Endodermal cell (in vitro differentiated cells): ENCODE measurements around the gene SH3BGRL3. TPM values are rescaled to one million over a fixed set of nuclear protein-coding genes. Genes with fewer than 3 reads are reported as not detected.
A peak's percentile ranks its signal among the peaks of the same experiment; 100 is the strongest.

Experiments used
- DNase-seq: peaks from one replicate; pipeline ENCODE4 v3.0.0-alpha.2; 2017
- H3K27ac ChIP-seq: 2 replicates; pipeline ENCODE4 v1.5.1; 2013; ENCODE audit warnings: mild to moderate bottlenecking, low read depth, low read length, moderate library complexity
- H3K27me3 ChIP-seq: 2 replicates; pipeline ENCODE4 v1.6.1; 2013; ENCODE audit warnings: mild to moderate bottlenecking, low read length, moderate library complexity; ENCODE audit not compliant: insufficient read depth, control insufficient read depth, poor library complexity, severe bottlenecking
- H3K36me3 ChIP-seq: 2 replicates; pipeline ENCODE4 v1.7.0; 2013; ENCODE audit warnings: mild to moderate bottlenecking, low read length, moderate library complexity; ENCODE audit not compliant: control insufficient read depth, insufficient read depth
- H3K4me1 ChIP-seq: one replicate; pipeline ENCODE4 v1.7.0; 2013; ENCODE audit warnings: low read length; ENCODE audit not compliant: control insufficient read depth, insufficient read depth
- H3K4me3 ChIP-seq: 2 replicates; pipeline ENCODE4 v1.5.1; 2013; ENCODE audit warnings: mild to moderate bottlenecking, low read length, moderate library complexity
- H3K9ac ChIP-seq: 2 replicates; pipeline ENCODE4 v1.6.1; 2013; ENCODE audit warnings: mild to moderate bottlenecking, low read length, moderate library complexity; ENCODE audit not compliant: poor library complexity, severe bottlenecking; ENCODE audit errors: extremely low read depth
- H3K9me3 ChIP-seq: 2 replicates; pipeline ENCODE4 v1.6.1; 2013; ENCODE audit warnings: mild to moderate bottlenecking, low read length, moderate library complexity; ENCODE audit not compliant: control insufficient read depth
- H3K27ac Mint-ChIP-seq: 2 replicates; pipeline ENCODE4 v1.8.0; 2020; ENCODE audit warnings: mixed read lengths
- H3K27me3 Mint-ChIP-seq: 2 replicates; pipeline ENCODE4 v1.8.0; 2021; ENCODE audit warnings: mild to moderate bottlenecking, mixed read lengths; ENCODE audit not compliant: insufficient read depth
- H3K36me3 Mint-ChIP-seq: 2 replicates; pipeline ENCODE4 v1.8.0; 2020; ENCODE audit warnings: low read depth, mixed read lengths
- H3K4me1 Mint-ChIP-seq: 2 replicates; pipeline ENCODE4 v1.8.0; 2020; ENCODE audit warnings: mixed read lengths
- H3K4me3 Mint-ChIP-seq: 2 replicates; pipeline ENCODE4 v1.8.0; 2020; ENCODE audit warnings: mild to moderate bottlenecking, moderate library complexity, mixed read lengths
- H3K9me3 Mint-ChIP-seq: 2 replicates; pipeline ENCODE4 v1.8.0; 2020; ENCODE audit warnings: mild to moderate bottlenecking, mixed read lengths
- WGBS, 2 experiments: methylation state at CpG; one replicate each; pipeline versions ENCODE4 v1.1.5 to v1.1.7; 2013; ENCODE audit warnings: missing lambda C conversion rate in 2 of 2, mixed read lengths in 1 of 2; ENCODE audit not compliant: insufficient coverage in 1 of 2, insufficient read length in 1 of 2; 5-methylcytosine and 5-hydroxymethylcytosine counted together
- total RNA-seq, 2 donors: library from RNA; stranded (reverse); fragmentation: NEBNext Ultra II Directional in 1 of 2; extraction: Animal tissue kit (Norgen Biotek cat#: 25700) in 1 of 2; gene quantifications; 2 replicates in 1 of 2; 3 replicates in 1 of 2; pipeline ENCODE4 v1.2.1, GENCODE V29; 2021
- TF ChIP-seq, protein P1 (sequence below): fragments of 200-600 bp; sonication (generic); conservative IDR thresholded peaks from 2 replicates; pipeline ENCODE4 v1.5.0; 2021; ENCODE audit warnings: antibody characterized with exemption, mild to moderate bottlenecking

SH3BGRL3 gene
- total RNA-seq, 2 donors from 2014 or later = 119 to 132 TPM

DNA sequence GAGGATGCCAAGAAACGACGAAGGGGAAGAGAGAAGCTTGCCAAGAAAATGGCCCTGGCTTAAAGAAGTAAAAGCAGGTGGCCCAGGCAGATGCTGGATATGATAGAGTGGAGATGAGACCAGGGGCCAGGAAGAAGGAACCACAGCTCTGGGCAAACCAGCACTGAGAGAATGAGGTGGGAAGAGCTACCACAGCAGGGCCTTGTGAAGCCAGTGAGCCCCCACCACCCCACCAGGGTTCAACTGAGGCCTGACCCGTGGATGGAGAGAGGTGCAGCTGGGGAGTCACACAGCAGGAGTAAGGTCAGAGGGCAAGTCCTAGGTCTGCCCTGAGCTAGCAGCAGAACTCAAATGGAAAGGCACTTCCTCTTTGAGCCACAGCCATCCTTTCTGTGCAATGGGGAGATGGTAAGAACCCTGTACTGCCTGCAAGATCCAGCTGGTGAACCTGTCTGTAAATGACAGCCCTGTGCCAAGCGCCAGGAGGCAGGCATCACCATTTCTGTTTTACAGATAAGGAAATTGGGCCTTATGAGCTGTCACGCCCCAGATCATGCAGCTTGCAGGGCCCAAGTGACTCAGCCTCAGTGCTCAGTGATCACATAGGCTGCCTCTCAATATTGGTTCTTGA, 8.5 kb downstream of the SH3BGRL3 start:
- Mint-ChIP-seq H3K4me3 (no peak overlapping the region), H3K4me1 (peaks cover 22% of the 10 kb centered on the region), H3K36me3 (peaks cover 3% of the 10 kb centered on the region), H3K27ac (no peak overlapping the region), H3K27me3 (no peaks in the 10 kb centered on the region), H3K9me3 (no peaks in the 10 kb centered on the region)
- Histone ChIP-seq H3K36me3 (no peaks in the 10 kb centered on the region), H3K9me3 (no peaks in the 10 kb centered on the region), H3K4me3 (no peak overlapping the region), H3K4me1 (no peaks in the 10 kb centered on the region), H3K9ac (no peak overlapping the region), H3K27ac (no peak overlapping the region), H3K27me3 (no peaks in the 10 kb centered on the region)
- TF ChIP-seq, protein P1, sequence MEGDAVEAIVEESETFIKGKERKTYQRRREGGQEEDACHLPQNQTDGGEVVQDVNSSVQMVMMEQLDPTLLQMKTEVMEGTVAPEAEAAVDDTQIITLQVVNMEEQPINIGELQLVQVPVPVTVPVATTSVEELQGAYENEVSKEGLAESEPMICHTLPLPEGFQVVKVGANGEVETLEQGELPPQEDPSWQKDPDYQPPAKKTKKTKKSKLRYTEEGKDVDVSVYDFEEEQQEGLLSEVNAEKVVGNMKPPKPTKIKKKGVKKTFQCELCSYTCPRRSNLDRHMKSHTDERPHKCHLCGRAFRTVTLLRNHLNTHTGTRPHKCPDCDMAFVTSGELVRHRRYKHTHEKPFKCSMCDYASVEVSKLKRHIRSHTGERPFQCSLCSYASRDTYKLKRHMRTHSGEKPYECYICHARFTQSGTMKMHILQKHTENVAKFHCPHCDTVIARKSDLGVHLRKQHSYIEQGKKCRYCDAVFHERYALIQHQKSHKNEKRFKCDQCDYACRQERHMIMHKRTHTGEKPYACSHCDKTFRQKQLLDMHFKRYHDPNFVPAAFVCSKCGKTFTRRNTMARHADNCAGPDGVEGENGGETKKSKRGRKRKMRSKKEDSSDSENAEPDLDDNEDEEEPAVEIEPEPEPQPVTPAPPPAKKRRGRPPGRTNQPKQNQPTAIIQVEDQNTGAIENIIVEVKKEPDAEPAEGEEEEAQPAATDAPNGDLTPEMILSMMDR = no peak
- no peak for DNase-seq
- 85 to 92% methylated on average over 5 of the region's 5 CpGs for WGBS, 2 experiments

DNA sequence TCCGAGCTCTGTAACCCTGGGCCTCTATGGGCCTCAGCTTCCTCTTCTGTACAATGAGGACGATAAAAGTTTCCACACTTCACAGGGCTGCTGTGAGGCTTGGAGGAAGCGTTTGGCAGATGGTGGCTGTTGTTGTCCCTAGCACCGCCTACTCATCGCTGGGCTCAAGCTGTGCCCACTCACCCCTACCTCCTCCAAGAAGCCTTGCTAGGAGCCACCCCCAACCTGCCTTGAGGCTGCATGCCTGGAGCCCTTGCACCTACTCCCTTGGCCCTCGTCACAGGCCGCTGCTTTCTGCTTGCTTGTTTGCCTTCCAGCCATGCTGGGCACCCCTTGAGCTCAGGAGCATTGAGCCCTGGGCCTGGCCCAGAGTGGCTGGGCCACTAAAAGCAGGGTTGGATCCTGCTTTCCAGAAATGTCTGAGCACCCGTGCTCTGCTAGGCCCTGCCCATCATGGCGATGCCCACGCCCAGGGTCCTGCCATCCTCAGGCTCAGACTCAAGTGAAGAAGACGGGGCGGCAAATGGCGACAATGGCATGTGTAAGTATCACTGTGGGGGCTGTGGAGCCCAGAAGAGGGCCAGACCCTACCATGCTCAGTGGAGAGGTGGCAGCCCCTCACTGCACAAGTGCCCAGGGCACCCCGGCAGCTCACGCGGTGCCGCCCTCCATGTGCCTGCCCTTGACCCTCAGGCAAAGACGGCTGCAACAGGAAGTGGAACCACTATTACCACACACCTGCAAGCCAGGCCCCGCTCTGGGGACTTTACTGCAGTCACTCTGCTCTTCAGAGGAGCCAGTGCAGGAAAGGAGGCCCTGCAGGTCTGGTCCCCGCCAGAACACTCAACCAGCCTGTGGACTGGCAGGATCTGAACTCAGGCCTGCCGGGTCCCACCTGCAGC, 9.5 kb downstream of the SH3BGRL3 start:
- H3K4me1 ChIP-seq = no peaks in the 10 kb centered on the region
- no peak overlapping the region for H3K27ac ChIP-seq
- TF ChIP-seq, protein P1 = no peak
- no peak overlapping the region for H3K4me3 ChIP-seq
- no peak overlapping the region for H3K27ac Mint-ChIP-seq
- no peak for DNase-seq
- no peaks in the 10 kb centered on the region for H3K27me3 Mint-ChIP-seq
- no peaks in the 10 kb centered on the region for H3K36me3 ChIP-seq
- H3K4me1 Mint-ChIP-seq = peaks cover 22% of the 10 kb centered on the region
- H3K36me3 Mint-ChIP-seq = peaks cover 5% of the 10 kb centered on the region
- H3K9me3 Mint-ChIP-seq = no peaks in the 10 kb centered on the region
- no peaks in the 10 kb centered on the region for H3K9me3 ChIP-seq
- H3K27me3 ChIP-seq = no peaks in the 10 kb centered on the region
- no peak overlapping the region for H3K9ac ChIP-seq
- WGBS, 2 experiments = 87 to 92% methylated on average over 14 to 21 of the region's 21 CpGs
- H3K4me3 Mint-ChIP-seq = no peak overlapping the region

DNA sequence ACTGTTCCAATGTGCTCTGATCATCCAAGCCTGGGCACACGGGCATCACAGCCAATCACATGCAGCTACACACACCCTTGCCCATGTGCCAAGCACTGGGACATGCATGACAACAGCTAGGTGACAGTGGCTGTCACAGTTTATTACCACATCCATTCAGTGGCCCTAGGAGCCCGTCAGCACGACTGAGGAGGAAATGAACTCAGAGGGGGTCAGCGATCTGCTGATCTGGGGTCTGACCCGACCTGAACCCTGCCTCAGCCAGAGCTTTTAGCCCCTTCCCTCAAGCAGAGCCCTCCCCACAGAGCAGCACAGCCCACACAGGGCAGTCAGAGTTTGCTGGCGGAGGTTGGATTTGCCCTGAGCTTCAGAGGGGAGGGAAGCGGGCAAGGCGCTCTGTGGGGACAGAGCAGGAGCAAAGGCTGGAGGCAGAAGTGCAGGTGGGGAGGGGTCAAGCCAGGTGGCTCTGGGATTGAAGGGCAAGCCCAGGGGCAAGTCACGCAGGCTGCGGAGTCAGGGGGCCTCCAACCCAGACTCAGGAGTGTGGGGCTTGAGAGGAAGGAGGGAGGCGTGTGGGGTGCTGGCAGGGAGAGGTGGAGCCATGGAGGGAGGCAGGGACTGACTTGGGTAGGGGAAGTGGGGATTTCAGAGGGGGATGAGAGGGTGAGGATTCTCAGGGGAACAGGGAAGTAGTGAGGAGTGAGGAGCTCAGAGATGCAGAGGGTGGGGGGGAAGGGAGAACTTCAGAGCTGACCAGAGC, 10.4 kb downstream of the SH3BGRL3 start:
- Histone ChIP-seq H3K4me3 (no peak overlapping the region), H3K27me3 (no peaks in the 10 kb centered on the region), H3K4me1 (no peaks in the 10 kb centered on the region), H3K9me3 (no peaks in the 10 kb centered on the region), H3K27ac (no peak overlapping the region), H3K9ac (no peak overlapping the region), H3K36me3 (no peaks in the 10 kb centered on the region)
- TF ChIP-seq, protein P1 = no peak
- Mint-ChIP-seq H3K27me3 (no peaks in the 10 kb centered on the region), H3K4me1 (peaks cover 15% of the 10 kb centered on the region), H3K4me3 (no peak overlapping the region), H3K27ac (peak overlapping the region; percentile 61), H3K36me3 (peaks cover 5% of the 10 kb centered on the region), H3K9me3 (no peaks in the 10 kb centered on the region)
- WGBS, 2 experiments = 69 to 81% methylated on average over 5 to 11 of the region's 11 CpGs
- peak; percentile 80 for DNase-seq
